H9 (cell line): ENCODE data around the gene SCUBE2. TPM values are rescaled to one million over a fixed set of nuclear protein-coding genes. Genes with fewer than 3 reads are reported as not detected.

Experiments
- DNase-seq: peaks from one replicate; pipeline ENCODE4 v3.0.0-alpha.2; 2017
- H2AFZ ChIP-seq: one replicate; pipeline ENCODE4 v1.6.1; 2013; ENCODE audit warnings: mild to moderate bottlenecking, low read length, control low read depth, moderate library complexity
- H2AK5ac ChIP-seq: 2 replicates; pipeline ENCODE4 v1.6.1; 2013; ENCODE audit warnings: low read length, control low read depth, mixed read lengths; ENCODE audit not compliant: insufficient read length
- H2BK120ac ChIP-seq: one replicate; pipeline ENCODE4 v1.6.1; 2013; ENCODE audit warnings: low read depth, mild to moderate bottlenecking, low read length, control low read depth, inconsistent platforms; ENCODE audit not compliant: poor library complexity, severe bottlenecking
- H2BK12ac ChIP-seq: 2 replicates; pipeline ENCODE4 v1.6.1; 2013; ENCODE audit warnings: low read length, control low read depth, mixed read lengths, low read depth; ENCODE audit not compliant: insufficient read length
- H2BK15ac ChIP-seq: 2 replicates; pipeline ENCODE4 v1.6.1; 2013; ENCODE audit warnings: low read depth, low read length, control low read depth
- H2BK20ac ChIP-seq: one replicate; pipeline ENCODE4 v1.6.1; 2013; ENCODE audit warnings: low read depth, mild to moderate bottlenecking, low read length, control low read depth, inconsistent platforms; ENCODE audit not compliant: poor library complexity, severe bottlenecking
- H2BK5ac ChIP-seq: 2 replicates; pipeline ENCODE4 v1.6.1; 2013; ENCODE audit warnings: low read length, control low read depth, mixed read lengths; ENCODE audit not compliant: insufficient read length
- H3K14ac ChIP-seq: 2 replicates; pipeline ENCODE4 v1.6.1; 2013; ENCODE audit warnings: low read length, control low read depth; ENCODE audit not compliant: insufficient read depth
- H3K18ac ChIP-seq: 2 replicates; pipeline ENCODE4 v1.6.1; 2013; ENCODE audit warnings: low read depth, mild to moderate bottlenecking, mixed read lengths, low read length, control low read depth; ENCODE audit not compliant: insufficient read length
- H3K23ac ChIP-seq: 2 replicates; pipeline ENCODE4 v1.6.1; 2013; ENCODE audit warnings: low read length, control low read depth, mixed read lengths, low read depth; ENCODE audit not compliant: insufficient read length
- H3K23me2 ChIP-seq: 2 replicates; pipeline ENCODE4 v1.6.1; 2013; ENCODE audit warnings: low read depth, mild to moderate bottlenecking, mixed read lengths, low read length, control low read depth; ENCODE audit not compliant: insufficient read length, poor library complexity, severe bottlenecking
- H3K27ac ChIP-seq: 2 replicates; pipeline ENCODE4 v1.5.1; 2013; ENCODE audit warnings: low read length, control low read depth, mixed read lengths, low read depth; ENCODE audit not compliant: insufficient read length
- H3K27me3 ChIP-seq: 2 replicates; pipeline ENCODE4 v1.6.1; 2013; ENCODE audit warnings: low read length, control low read depth, inconsistent platforms; ENCODE audit not compliant: insufficient read depth
- H3K4ac ChIP-seq: 2 replicates; pipeline ENCODE4 v1.6.1; 2013; ENCODE audit warnings: low read depth, mild to moderate bottlenecking, control low read depth, inconsistent platforms, low read length, moderate library complexity
- H3K4me1 ChIP-seq: 2 replicates; pipeline ENCODE4 v1.6.1; 2013; ENCODE audit warnings: low read length, control low read depth, inconsistent platforms; ENCODE audit not compliant: insufficient read depth
- H3K4me2 ChIP-seq: 2 replicates; pipeline ENCODE4 v1.6.1; 2013; ENCODE audit warnings: low read length, control low read depth, mixed read lengths; ENCODE audit not compliant: insufficient read length, insufficient read depth
- H3K56ac ChIP-seq: 2 replicates; pipeline ENCODE4 v1.6.1; 2013; ENCODE audit warnings: low read depth, mild to moderate bottlenecking, mixed read lengths, low read length, control low read depth; ENCODE audit not compliant: insufficient read length
- H3K79me1 ChIP-seq: 2 replicates; pipeline ENCODE4 v1.6.1; 2013; ENCODE audit warnings: low read depth, mild to moderate bottlenecking, moderate library complexity, low read length, control low read depth, inconsistent platforms; ENCODE audit not compliant: insufficient read depth, poor library complexity, severe bottlenecking
- H3K79me2 ChIP-seq: 2 replicates; pipeline ENCODE4 v1.6.1; 2013; ENCODE audit warnings: low read length, control low read depth, inconsistent platforms; ENCODE audit not compliant: insufficient read depth
- H3K9ac ChIP-seq: 2 replicates; pipeline ENCODE4 v1.6.1; 2013; ENCODE audit warnings: low read length, control low read depth, mixed read lengths; ENCODE audit not compliant: insufficient read length; ENCODE audit errors: extremely low read depth
- H3K9me3 ChIP-seq: one replicate; pipeline ENCODE4 v1.6.1; 2013; ENCODE audit warnings: low read depth, low read length, inconsistent platforms; ENCODE audit not compliant: control insufficient read depth
- H3T11ph ChIP-seq: one replicate; pipeline ENCODE4 v1.6.1; 2013; ENCODE audit warnings: mild to moderate bottlenecking, low read length, control low read depth, inconsistent platforms
- H4K20me1 ChIP-seq: one replicate; pipeline ENCODE4 v1.6.1; 2013; ENCODE audit not compliant: control insufficient read depth, insufficient read length, insufficient read depth
- H4K5ac ChIP-seq: 2 replicates; pipeline ENCODE4 v1.6.1; 2013; ENCODE audit warnings: low read depth, mild to moderate bottlenecking, mixed read lengths, low read length, control low read depth; ENCODE audit not compliant: insufficient read length
- H4K8ac ChIP-seq: replicated peaks from 2 replicates; pipeline ENCODE4 v1.6.1; 2013; ENCODE audit warnings: low read length, control low read depth, mixed read lengths, low read depth; ENCODE audit not compliant: insufficient read length
- H4K91ac ChIP-seq: 2 replicates; pipeline ENCODE4 v1.6.1; 2013; ENCODE audit warnings: low read depth, mild to moderate bottlenecking, moderate library complexity, mixed read lengths, low read length, control low read depth; ENCODE audit not compliant: insufficient read length
- H3K27ac Mint-ChIP-seq, 3 experiments: 2 replicates in 2 of 3; 3 replicates in 1 of 3; pipeline ENCODE4 v1.8.0; 2020 to 2021; ENCODE audit warnings: mixed read lengths in 3 of 3, mild to moderate bottlenecking in 1 of 3, moderate library complexity in 1 of 3
- H3K27me3 Mint-ChIP-seq: 2 replicates; pipeline ENCODE4 v1.8.0; 2021; ENCODE audit warnings: low read depth, mild to moderate bottlenecking, moderate library complexity, mixed read lengths
- H3K36me3 Mint-ChIP-seq, 3 experiments: 2 replicates in 2 of 3; 3 replicates in 1 of 3; pipeline ENCODE4 v1.8.0; 2020 to 2021; ENCODE audit warnings: low read depth in 3 of 3, mixed read lengths in 3 of 3; ENCODE audit not compliant: insufficient read depth in 1 of 3
- H3K4me1 Mint-ChIP-seq, 2 experiments: 2 replicates each; pipeline ENCODE4 v1.8.0; 2020; ENCODE audit warnings: mixed read lengths in 2 of 2
- H3K4me3 Mint-ChIP-seq, 2 experiments: 2 replicates in 1 of 2; 3 replicates in 1 of 2; pipeline ENCODE4 v1.8.0; 2020 to 2021; ENCODE audit warnings: mild to moderate bottlenecking in 2 of 2, mixed read lengths in 2 of 2, moderate library complexity in 1 of 2
- H3K9me3 Mint-ChIP-seq, 2 experiments: 2 replicates in 1 of 2; 3 replicates in 1 of 2; pipeline ENCODE4 v1.8.0; 2020; ENCODE audit warnings: mild to moderate bottlenecking in 2 of 2, mixed read lengths in 2 of 2, moderate library complexity in 1 of 2
- WGBS: extraction: QIAGEN DNeasy Blood & Tissue Kit; methylation state at CpG from one replicate; pipeline ENCODE4 v1.1.7; 2013; ENCODE audit warnings: missing lambda C conversion rate, low lambda C conversion rate, mixed read lengths; ENCODE audit not compliant: insufficient read length; ENCODE audit errors: extremely low coverage; 5-methylcytosine and 5-hydroxymethylcytosine counted together
- total RNA-seq: library from RNA; stranded (reverse); gene quantifications from 2 replicates; pipeline ENCODE4 v1.2.1, GENCODE V29; 2021
- TF ChIP-seq, protein P1 (sequence below): fragments of 200-600 bp; sonication (generic); conservative IDR thresholded peaks from 3 replicates; pipeline ENCODE4 v1.8.0; 2021; ENCODE audit warnings: antibody characterized with exemption, mild to moderate bottlenecking

The SCUBE2 gene
- total RNA-seq, 1 experiment from 2014 or later = 1.6 TPM

DNA sequence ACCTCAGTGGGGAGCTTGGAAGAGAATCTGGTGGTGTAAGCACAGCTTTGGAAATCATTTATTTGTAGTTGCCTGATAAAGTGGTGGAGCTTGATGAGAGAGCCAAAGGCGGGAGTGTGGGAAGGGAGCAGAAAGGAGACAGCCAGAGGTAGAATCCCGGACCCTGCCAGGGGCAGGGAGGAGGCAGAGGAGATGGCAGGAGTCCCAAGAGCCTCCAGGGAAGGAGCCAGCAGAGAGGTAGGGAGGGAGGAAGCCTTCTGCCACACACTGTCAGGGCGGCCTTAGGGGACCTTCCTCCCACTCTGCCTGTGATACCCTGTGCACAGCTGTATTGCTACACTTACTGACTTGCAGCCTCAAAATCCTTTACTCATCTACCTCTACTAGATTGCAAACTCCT, 15.4 kb downstream of the SCUBE2 start:
- Histone ChIP-seq H4K8ac (no peak overlapping the region), H4K5ac (no peak overlapping the region), H3K79me2 (no peaks in the 10 kb centered on the region), H3K14ac (no peak overlapping the region), H2BK12ac (no peak overlapping the region), H3K9me3 (no peaks in the 10 kb centered on the region), H3K27me3 (no peaks in the 10 kb centered on the region), H3K18ac (no peak overlapping the region), H3K4me2 (no peak overlapping the region), H2BK15ac (no peak overlapping the region), H3K4me1 (peaks cover 3% of the 10 kb centered on the region; the same call in 1 of the 2 replicates), H4K20me1 (no peaks in the 10 kb centered on the region), H2BK120ac (no peak overlapping the region), H3K9ac (no peak overlapping the region), H2BK5ac (no peak overlapping the region), H2AK5ac (no peak overlapping the region), H3K27ac (no peak overlapping the region), H2BK20ac (no peak overlapping the region), H4K91ac (no peak overlapping the region), H3K79me1 (no peaks in the 10 kb centered on the region), H3T11ph (no peak overlapping the region), H2AFZ (no peak overlapping the region), H3K56ac (no peak overlapping the region), H3K23me2 (no peaks in the 10 kb centered on the region), H3K4ac (no peak overlapping the region), H3K23ac (no peak overlapping the region)
- no peaks in the 10 kb centered on the region for H3K36me3 Mint-ChIP-seq
- H3K27ac Mint-ChIP-seq = no peak overlapping the region
- H3K4me3 Mint-ChIP-seq = no peak overlapping the region
- H3K9me3 Mint-ChIP-seq = no peaks in the 10 kb centered on the region
- peaks cover 29 to 34% of the 10 kb centered on the region in 2 experiments for H3K4me1 Mint-ChIP-seq
- WGBS = no CpG with 5 or more reads among the region's 3 CpGs
- no peak for DNase-seq
- TF ChIP-seq, protein P1, sequence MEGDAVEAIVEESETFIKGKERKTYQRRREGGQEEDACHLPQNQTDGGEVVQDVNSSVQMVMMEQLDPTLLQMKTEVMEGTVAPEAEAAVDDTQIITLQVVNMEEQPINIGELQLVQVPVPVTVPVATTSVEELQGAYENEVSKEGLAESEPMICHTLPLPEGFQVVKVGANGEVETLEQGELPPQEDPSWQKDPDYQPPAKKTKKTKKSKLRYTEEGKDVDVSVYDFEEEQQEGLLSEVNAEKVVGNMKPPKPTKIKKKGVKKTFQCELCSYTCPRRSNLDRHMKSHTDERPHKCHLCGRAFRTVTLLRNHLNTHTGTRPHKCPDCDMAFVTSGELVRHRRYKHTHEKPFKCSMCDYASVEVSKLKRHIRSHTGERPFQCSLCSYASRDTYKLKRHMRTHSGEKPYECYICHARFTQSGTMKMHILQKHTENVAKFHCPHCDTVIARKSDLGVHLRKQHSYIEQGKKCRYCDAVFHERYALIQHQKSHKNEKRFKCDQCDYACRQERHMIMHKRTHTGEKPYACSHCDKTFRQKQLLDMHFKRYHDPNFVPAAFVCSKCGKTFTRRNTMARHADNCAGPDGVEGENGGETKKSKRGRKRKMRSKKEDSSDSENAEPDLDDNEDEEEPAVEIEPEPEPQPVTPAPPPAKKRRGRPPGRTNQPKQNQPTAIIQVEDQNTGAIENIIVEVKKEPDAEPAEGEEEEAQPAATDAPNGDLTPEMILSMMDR = no peak
- peaks cover 2% of the 10 kb centered on the region; the same call in 1 of the 2 replicates for H3K27me3 Mint-ChIP-seq
